WI38 (cell line): ENCODE results near the gene WDR91.

Experiments used
- H3K4me3 ChIP-seq: 2 replicates; pipeline ENCODE4 v1.5.1; 2011; ENCODE audit warnings: low read depth, mild to moderate bottlenecking, control low read depth, low read length
- TF ChIP-seq, protein P1 (sequence below): IDR thresholded peaks from 2 replicates; pipeline ENCODE4 v1.5.1; 2012; ENCODE audit warnings: low read depth, mild to moderate bottlenecking, control low read depth, low read length

Gene WDR91

DNA sequence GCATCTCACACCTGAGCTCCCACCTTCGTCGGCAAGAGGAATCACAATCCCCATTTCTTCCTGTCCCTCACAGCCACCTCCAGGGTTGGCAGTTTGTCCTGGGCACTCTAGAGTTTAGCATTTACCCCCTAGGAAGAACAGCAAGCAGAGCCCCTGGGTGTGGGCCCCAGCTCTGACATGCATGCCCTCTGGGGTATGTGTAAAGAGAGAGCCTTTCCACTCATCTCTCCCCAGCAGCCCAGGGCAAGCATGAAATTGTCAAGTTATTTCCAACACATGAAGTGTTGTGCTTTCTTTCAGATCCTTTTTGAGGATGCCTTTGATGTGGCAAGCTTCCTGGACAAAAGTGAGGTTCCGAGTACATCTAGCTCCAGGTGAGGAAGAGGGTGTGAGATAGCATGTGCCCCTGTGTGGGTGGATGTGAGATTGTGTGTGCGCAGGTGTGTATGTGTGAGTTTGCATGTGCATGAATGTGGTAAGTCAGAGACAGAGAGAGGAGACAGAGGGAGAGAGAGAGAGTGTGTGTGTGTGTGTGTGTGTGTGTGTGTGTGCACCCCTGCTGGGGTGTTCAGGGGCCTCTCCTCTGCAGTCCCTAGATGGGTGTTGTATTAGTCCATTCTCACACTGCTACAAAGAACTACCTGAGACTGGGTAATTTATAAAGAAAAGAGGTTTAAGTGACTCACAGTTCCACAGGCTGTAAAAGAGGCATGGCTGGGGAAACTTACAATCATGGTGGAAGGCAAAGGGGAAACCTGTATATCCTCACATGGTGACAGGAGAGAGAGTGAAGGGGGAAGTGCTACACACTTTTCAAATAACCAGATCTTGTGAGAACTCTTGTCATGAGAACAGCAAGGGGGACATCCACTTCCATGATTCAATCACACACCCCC lies 40.4 kb upstream of the WDR91 start:
- H3K4me3 ChIP-seq: no peak overlapping the region
- TF ChIP-seq, protein P1, sequence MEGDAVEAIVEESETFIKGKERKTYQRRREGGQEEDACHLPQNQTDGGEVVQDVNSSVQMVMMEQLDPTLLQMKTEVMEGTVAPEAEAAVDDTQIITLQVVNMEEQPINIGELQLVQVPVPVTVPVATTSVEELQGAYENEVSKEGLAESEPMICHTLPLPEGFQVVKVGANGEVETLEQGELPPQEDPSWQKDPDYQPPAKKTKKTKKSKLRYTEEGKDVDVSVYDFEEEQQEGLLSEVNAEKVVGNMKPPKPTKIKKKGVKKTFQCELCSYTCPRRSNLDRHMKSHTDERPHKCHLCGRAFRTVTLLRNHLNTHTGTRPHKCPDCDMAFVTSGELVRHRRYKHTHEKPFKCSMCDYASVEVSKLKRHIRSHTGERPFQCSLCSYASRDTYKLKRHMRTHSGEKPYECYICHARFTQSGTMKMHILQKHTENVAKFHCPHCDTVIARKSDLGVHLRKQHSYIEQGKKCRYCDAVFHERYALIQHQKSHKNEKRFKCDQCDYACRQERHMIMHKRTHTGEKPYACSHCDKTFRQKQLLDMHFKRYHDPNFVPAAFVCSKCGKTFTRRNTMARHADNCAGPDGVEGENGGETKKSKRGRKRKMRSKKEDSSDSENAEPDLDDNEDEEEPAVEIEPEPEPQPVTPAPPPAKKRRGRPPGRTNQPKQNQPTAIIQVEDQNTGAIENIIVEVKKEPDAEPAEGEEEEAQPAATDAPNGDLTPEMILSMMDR: no peak

DNA sequence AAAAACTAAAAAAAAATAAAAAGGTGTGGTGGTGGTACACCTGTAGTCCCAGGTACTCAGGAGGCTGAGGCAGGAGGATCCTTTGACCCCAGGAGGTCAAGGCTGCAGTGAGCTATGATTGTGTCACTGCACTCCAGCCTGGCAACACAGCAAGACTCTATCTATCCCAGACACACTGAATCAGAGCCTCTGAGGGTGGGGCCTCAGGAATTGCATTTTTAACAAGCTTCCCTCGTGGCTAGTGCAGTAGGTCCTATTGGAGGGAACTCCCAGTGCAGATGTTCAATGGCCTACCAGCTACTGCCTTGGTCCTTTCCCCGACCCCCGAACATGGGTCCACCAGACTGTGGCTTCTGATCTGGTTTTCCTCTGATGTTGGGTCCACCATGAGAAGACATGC lies 37.2 kb upstream of the WDR91 start:
- H3K4me3 ChIP-seq: no peak overlapping the region
- TF ChIP-seq, protein P1: no peak

DNA sequence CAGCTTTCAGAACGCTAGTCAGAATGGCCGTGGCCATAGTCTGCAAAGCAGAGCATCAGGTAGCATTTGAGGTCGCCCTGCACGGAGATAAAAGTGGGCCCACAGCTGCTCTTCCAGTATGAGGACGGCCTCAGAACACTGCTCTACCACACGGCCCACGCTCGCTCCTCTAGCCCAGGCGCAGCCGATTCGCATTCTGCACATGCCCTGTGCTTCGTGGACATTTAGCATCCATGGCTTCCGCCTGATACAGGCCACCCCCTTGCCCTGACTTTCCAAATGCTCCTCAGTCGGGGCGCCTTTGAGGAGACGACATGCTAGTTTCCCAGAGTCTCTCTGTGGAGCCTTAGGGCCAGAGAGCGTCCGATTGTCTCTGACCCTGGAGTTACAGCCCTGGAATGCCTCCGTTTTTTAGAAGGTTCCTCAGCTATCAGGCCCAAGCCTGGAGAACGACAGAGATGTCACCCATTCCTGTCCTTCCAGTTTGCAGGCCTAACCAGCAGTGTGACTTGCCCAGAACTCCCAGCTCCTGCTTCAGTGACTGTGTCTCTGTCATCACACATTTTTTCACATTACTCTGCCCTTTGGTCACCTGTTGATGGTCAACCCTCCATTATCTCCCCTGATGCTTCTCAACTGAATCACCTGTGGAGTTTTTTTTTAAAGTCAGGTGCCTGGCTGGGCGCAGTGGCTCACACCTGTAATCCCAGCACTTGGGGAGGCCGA lies 36.6 kb upstream of the WDR91 start:
- TF ChIP-seq, protein P1: no peak
- H3K4me3 ChIP-seq: no peak overlapping the region

DNA sequence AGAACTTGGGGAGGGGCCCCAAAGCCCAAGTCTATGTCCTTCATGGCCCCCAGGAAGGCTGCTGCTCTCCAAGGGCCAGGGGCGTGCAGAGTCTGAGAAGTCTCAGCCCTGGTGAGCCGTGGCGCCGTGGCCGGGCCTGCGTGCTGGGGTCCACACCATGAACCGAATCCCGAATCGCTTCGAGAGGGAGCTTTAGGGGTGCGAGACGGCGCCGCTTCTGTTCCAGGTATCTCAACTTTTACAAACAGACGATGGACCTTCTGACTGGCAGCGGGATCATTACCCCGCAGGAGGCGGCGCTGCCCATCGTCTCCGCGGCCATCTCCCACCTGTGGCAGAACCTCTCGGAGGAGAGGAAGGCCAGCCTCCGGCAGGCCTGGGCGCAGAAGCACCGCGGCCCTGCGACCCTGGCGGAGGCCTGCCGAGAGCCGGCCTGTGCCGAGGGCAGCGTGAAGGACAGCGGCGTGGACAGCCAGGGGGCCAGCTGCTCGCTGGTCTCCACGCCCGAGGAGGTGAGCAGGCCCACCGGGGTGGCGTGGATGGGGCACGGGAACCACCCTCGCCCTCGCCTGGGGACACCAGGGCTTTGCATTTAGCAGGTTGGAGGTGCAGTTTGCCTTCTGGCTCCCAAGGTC lies 35.0 kb upstream of the WDR91 start:
- TF ChIP-seq, protein P1: no peak
- no peak overlapping the region for H3K4me3 ChIP-seq

DNA sequence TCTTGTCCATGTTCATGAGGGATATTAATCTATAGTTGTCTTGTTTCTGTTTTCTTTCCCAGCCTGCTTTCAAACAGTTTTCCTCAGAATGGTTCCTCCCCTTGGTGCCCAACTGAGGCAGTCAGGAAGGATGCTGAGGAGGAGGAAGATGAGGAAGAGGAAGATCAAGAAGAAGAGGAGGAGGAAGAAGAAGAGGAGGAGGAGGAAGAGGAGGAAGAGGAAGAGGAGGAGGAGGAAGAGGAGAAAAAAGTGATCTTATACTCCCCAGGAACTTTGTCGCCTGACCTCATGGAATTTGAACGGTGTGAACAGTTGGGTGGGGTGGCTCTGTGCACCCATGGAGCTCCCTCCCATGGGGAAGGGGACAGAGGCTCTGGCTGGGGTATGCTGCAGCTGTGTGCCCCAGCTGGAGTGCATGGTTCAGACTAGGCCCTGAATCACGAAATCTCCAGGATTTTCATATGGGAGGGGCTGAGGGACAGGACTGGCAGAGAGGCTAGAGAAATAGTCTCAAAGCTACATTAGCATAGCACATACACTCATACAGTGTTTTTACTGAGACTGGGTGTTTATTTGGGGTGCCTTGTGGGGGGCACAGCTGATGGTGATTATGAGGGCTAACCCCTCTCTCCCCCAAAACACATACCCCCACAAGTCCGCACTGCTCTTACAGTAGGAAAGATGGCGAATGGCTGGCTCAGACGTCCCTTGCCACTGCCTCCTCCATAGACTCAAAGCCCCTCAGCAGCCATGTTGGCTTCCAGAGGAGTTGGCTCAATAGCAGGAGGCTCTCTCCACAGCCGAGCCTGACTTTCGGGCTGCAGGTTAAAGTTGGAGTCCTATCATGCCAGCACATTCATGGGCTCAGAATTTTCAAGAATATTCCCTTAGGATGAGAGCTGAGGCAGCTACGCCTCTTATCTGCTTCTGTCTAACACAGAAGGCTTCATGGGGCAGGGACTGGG lies 34.2 kb upstream of the WDR91 start:
- TF ChIP-seq, protein P1: no peak
- H3K4me3 ChIP-seq: no peak overlapping the region

DNA sequence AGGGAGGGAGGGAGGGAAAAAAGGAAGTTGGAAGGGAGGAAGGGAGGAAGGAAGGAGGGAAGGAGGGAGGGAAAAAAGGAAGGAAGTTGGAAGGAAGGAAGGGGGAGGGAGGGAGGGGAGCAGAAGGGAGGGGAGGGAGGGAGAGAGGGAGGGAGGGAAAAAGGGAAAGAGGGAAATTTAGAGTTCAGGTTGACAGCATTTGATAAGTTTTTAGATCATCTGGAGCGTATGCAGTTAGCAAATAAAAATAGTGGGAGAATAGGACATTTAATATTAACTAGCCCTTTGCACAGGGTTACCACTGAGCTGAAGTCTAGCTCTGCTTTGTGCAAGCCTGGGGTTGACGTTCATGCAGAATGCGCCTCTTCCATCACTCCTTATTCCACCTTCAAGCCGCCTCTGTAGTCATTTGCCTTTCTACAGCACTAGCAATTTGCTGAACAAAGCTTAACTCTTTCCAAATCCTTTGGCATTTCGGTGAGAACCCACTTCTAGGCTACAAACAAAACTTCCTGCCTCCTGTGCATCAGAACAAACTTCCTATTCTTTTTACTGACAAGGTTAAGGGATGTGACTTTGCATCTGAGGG lies 30.9 kb upstream of the WDR91 start:
- no peak overlapping the region for H3K4me3 ChIP-seq
- TF ChIP-seq, protein P1: no peak
